ENCODE measurements around the gene SEMA3A. TPM values are rescaled to one million over a fixed set of nuclear protein-coding genes. Genes with fewer than 3 reads are reported as not detected.

The SEMA3A gene
- total and polyA plus RNA-seq, 2 of the 4 experiments (the other 2 are of a cell fraction), result 31.2 to 213 TPM

DNA sequence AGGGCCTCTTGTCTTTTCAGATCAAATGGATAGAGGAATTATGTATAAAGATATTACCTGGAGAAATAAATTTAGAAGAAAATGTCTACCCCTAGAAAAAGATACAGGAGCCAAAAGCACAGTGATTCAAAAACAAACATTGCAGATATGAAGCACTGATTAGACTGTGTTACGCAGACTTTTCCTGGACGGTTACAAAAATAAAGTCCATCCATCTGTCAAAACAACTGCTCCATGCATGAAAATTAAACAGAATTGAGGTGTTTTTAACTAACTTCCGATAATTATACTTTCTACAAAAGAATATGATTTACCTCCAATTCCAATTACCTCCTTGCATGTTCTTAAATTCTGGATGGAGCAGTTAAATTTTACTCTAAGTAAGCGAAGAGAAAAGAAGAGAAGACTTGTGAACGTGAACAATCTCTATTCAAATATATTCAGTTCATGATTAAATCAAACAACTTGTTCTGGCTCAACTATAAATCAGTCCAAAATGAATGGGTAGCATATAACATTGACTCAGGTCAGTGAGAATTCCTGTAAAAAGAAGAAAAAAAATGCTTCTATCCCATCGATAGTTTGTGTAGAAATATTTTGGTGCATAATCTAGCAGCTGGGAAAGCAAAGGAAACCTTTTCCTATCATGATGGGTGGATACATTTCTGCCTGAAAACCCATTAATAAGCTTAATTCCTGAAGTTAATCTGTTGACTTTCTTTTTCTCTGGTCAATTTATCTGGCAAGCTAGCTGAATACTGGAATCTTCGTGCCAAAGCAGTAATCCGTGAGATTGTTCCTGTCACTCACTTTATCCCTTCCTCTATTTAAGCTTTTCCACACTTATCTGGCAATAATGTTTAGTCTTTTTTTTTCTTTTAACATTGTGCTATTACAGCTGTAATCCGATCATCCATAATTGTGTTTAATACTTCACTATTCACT, 80.4 kb downstream of the SEMA3A start:
- POLR2A ChIA-PET (ENCODE audit: unreplicated experiment), result no interaction called here
- H3K14ac ChIP-seq (replicated peaks; ENCODE audit: low read depth, low read length), result no peak overlapping the region; the same call in 1 of the 2 replicates
- no peak overlapping the region for H2BK15ac ChIP-seq (ENCODE audit: low read depth, low read length)
- peak overlapping the region; percentile 18; the same call in 1 of the 2 replicates for H3K4me2 ChIP-seq (ENCODE audit: low read depth, low read length)
- no peak overlapping the region for H3K4me3 ChIP-seq (ENCODE audit: insufficient read depth, low read depth, low read length)
- H3K4me1 ChIP-seq (ENCODE audit: control insufficient read depth, insufficient read depth, low read length), result peaks cover 10% of the 10 kb centered on the region
- 0 out of 2 replicates have a peak, but pooled peaks cover 2% of the 10 kb centered on the region for H3K9me1 ChIP-seq (ENCODE audit: insufficient read depth, low read length)
- H4K5ac ChIP-seq (ENCODE audit: low read depth, low read length), result no peak overlapping the region
- no peaks in the 10 kb centered on the region for H3K27me3 ChIP-seq (ENCODE audit: control insufficient read depth, insufficient read depth, low read length)
- intact Hi-C loops (cut with micrococcal nuclease), result no loop called here
- ATAC-seq (ENCODE audit: low read depth) (no peak), DNase-seq (no peak)
- H4K91ac ChIP-seq (ENCODE audit: insufficient read depth, low read depth, low read length), result no peak overlapping the region
- CTCF ChIA-PET, result no interaction called here
- H3K9me3 ChIP-seq (ENCODE audit: control insufficient read depth, insufficient read depth, low read length), result no peaks in the 10 kb centered on the region
- no peak overlapping the region for H3K4ac ChIP-seq (ENCODE audit: low read depth, low read length)
- H3K9ac ChIP-seq (ENCODE audit: low read depth, low read length), result no peak overlapping the region
- H2AFZ ChIP-seq (replicated peaks; ENCODE audit: low read length, poor library complexity), result no peak overlapping the region
- WGBS, 2 experiments (ENCODE audit: extremely low coverage in 2 of 2, insufficient read length in 1 of 2), result no CpG with 5 or more reads among the region's 9 CpGs
- H4K20me1 ChIP-seq (ENCODE audit: insufficient read depth, low read length), result no peaks in the 10 kb centered on the region
- H4K8ac ChIP-seq (ENCODE audit: low read depth in 2 of 2, low read length in 2 of 2), result no peak overlapping the region; a peak in 1 of 4 replicates
- H2AK5ac ChIP-seq (ENCODE audit: low read depth, low read length), result no peak overlapping the region
- H3K23ac ChIP-seq (ENCODE audit: low read depth, low read length), result peak overlapping the region; percentile 31; the same call in 1 of the 2 replicates
- peaks cover 18 to 65% of the 10 kb centered on the region in 2 experiments for H3K79me1 ChIP-seq (ENCODE audit: low read depth in 1 of 2, low read length in 2 of 2)
- no peak overlapping the region for H2BK5ac ChIP-seq (ENCODE audit: low read depth, low read length, poor library complexity, severe bottlenecking)
- BruUV-seq (replicated peaks), result no TSS peak
- H3K18ac ChIP-seq (ENCODE audit: low read depth, low read length), result no peak overlapping the region
- no peak overlapping the region for H3K27ac ChIP-seq (ENCODE audit: insufficient read depth, low read length)
- no peak overlapping the region for H3K56ac ChIP-seq (ENCODE audit: extremely low read depth, insufficient read depth, low read length)
- H2BK120ac ChIP-seq (ENCODE audit: low read depth, low read length), result no peak overlapping the region
- dilution Hi-C loops (cut with HindIII; ENCODE audit: low sequenced_read_pairs, unreplicated experiment), result no loop called here
- in situ Hi-C loops (cut with MboI; ENCODE audit: low sequenced_read_pairs), result no loop called here
- no peak overlapping the region for H2AK9ac ChIP-seq (replicated peaks; ENCODE audit: low read depth, low read length, poor library complexity)
- H3K36me3 ChIP-seq (ENCODE audit: control insufficient read depth, insufficient read depth, low read length), result peaks cover 2% of the 10 kb centered on the region
- H2BK20ac ChIP-seq (ENCODE audit: low read depth, low read length), result no peak overlapping the region; the same call in 1 of the 2 replicates
- TF ChIP-seq FOS (IDR thresholded peaks at IDR 0.05; ENCODE audit: low read depth, low read length), result no peak
- TF ChIP-seq RFX5 (IDR thresholded peaks at IDR 0.05; ENCODE audit: low read depth, low read length), result no peak
- TF ChIP-seq CHD1 (IDR thresholded peaks at IDR 0.05; ENCODE audit: low read depth, low read length), result no peak
- TF ChIP-seq, protein P1, sequence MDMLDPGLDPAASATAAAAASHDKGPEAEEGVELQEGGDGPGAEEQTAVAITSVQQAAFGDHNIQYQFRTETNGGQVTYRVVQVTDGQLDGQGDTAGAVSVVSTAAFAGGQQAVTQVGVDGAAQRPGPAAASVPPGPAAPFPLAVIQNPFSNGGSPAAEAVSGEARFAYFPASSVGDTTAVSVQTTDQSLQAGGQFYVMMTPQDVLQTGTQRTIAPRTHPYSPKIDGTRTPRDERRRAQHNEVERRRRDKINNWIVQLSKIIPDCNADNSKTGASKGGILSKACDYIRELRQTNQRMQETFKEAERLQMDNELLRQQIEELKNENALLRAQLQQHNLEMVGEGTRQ (IDR thresholded peaks at IDR 0.05; ENCODE audit: low read depth, low read length), result no peak
- TF ChIP-seq CEBPB (IDR thresholded peaks at IDR 0.05; ENCODE audit: low read depth, low read length), result no peak
- TF ChIP-seq RAD21 (IDR thresholded peaks at IDR 0.05; ENCODE audit: low read length), result no peak
- no peak for TF ChIP-seq NFE2L2 (IDR thresholded peaks at IDR 0.05; ENCODE audit: low read depth, low read length)
- TF ChIP-seq RCOR1 (IDR thresholded peaks at IDR 0.05; ENCODE audit: insufficient replicate concordance, low read length), result no peak
- TF ChIP-seq POLR2A (IDR thresholded peaks at IDR 0.05; ENCODE audit: low read depth, low read length), result no peak
- TF ChIP-seq MAFK (IDR thresholded peaks at IDR 0.05; ENCODE audit: low read depth, low read length), result no peak
- no peak for TF ChIP-seq MXI1 (IDR thresholded peaks at IDR 0.05; ENCODE audit: borderline replicate concordance, low read depth, low read length)
- no peak for TF ChIP-seq BHLHE40 (IDR thresholded peaks at IDR 0.05; ENCODE audit: low read depth, low read length)
- no peak for TF ChIP-seq SMC3 (IDR thresholded peaks at IDR 0.05; ENCODE audit: low read depth, low read length)
- TF ChIP-seq MAZ (IDR thresholded peaks at IDR 0.05; ENCODE audit: borderline replicate concordance, low read depth, low read length), result no peak
- TF ChIP-seq, protein P2, sequence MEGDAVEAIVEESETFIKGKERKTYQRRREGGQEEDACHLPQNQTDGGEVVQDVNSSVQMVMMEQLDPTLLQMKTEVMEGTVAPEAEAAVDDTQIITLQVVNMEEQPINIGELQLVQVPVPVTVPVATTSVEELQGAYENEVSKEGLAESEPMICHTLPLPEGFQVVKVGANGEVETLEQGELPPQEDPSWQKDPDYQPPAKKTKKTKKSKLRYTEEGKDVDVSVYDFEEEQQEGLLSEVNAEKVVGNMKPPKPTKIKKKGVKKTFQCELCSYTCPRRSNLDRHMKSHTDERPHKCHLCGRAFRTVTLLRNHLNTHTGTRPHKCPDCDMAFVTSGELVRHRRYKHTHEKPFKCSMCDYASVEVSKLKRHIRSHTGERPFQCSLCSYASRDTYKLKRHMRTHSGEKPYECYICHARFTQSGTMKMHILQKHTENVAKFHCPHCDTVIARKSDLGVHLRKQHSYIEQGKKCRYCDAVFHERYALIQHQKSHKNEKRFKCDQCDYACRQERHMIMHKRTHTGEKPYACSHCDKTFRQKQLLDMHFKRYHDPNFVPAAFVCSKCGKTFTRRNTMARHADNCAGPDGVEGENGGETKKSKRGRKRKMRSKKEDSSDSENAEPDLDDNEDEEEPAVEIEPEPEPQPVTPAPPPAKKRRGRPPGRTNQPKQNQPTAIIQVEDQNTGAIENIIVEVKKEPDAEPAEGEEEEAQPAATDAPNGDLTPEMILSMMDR (conservative IDR thresholded peaks at IDR 0.05; ENCODE audit: low read depth, low read length), result no peak
